ENCODE data around the gene ERAP2.

ERAP2 gene

GRCh38 chr5:96881511-96882115 is 5.3 kb downstream of the ERAP2 start:
- H3K27ac ChIP-seq = no peak overlapping the region
- no peak for TF ChIP-seq ZFX (IDR thresholded peaks at IDR 0.05)
- TF ChIP-seq CTCF (conservative IDR thresholded peaks at IDR 0.05) = no peak

GRCh38 chr5:96883871-96884270 is 7.6 kb downstream of the ERAP2 start:
- TF ChIP-seq CTCF (conservative IDR thresholded peaks at IDR 0.05) (no peak), ZFX (IDR thresholded peaks at IDR 0.05) (no peak)
- no peak overlapping the region for H3K27ac ChIP-seq

- no peak overlapping the region for H3K27ac ChIP-seq
- TF ChIP-seq CTCF (conservative IDR thresholded peaks at IDR 0.05) (no peak), ZFX (IDR thresholded peaks at IDR 0.05) (no peak)
Observed at GRCh38 chr5:96884995-96885394, 8.7 kb downstream of the ERAP2 start.

GRCh38 chr5:96885518-96886338 is 9.4 kb downstream of the ERAP2 start:
- no peak overlapping the region for H3K27ac ChIP-seq
- no peak for TF ChIP-seq ZFX (IDR thresholded peaks at IDR 0.05)
- no peak for TF ChIP-seq CTCF (conservative IDR thresholded peaks at IDR 0.05)

- no peak overlapping the region for H3K27ac ChIP-seq
- TF ChIP-seq ZFX (IDR thresholded peaks at IDR 0.05) = no peak
- no peak for TF ChIP-seq CTCF (conservative IDR thresholded peaks at IDR 0.05)
Observed at GRCh38 chr5:96893342-96893741, 17.0 kb downstream of the ERAP2 start.

- H3K27ac ChIP-seq = no peak overlapping the region
- no peak for TF ChIP-seq ZFX (IDR thresholded peaks at IDR 0.05)
- TF ChIP-seq CTCF (conservative IDR thresholded peaks at IDR 0.05) = no peak
Observed at GRCh38 chr5:96896276-96896675, 20.0 kb downstream of the ERAP2 start.

- H3K27ac ChIP-seq = no peak overlapping the region
Observed at GRCh38 chr5:96896806-96897205, 20.5 kb downstream of the ERAP2 start.

More at GRCh38 chr5:96896806-96897205, 20.5 kb downstream of the ERAP2 start:
- no peak for TF ChIP-seq CTCF (conservative IDR thresholded peaks at IDR 0.05)
- TF ChIP-seq ZFX (IDR thresholded peaks at IDR 0.05) = no peak
